Eye (tissue), 1 donor: ENCODE results near the gene ARHGEF17.

Source experiments
- DNase-seq: peaks from one replicate; pipeline ENCODE4 v3.0.0-alpha.2; 2015

The ARHGEF17 gene

GRCh38 chr11:73414977-73415651, 107.0 kb downstream of the ARHGEF17 start:
- DNase-seq, result no peak

GRCh38 chr11:73415854-73416615, 108.0 kb downstream of the ARHGEF17 start:
- DNase-seq, result no peak

GRCh38 chr11:73416786-73417185, 108.7 kb downstream of the ARHGEF17 start:
- DNase-seq, result no peak
